HepG2 (cell line): Measurements from ENCODE around the gene DLG2.

Source experiments
- POLR2A ChIP-seq, 2 experiments: IDR thresholded peaks; 2 replicates each; pipeline ENCODE4 v1.6.1; 2011; ENCODE audit warnings: low read depth in 2 of 2, low read length in 2 of 2, mild to moderate bottlenecking in 1 of 2, moderate library complexity in 1 of 2; ENCODE audit not compliant: insufficient read depth in 1 of 2
- SRSF1 ChIP-seq: fragments of 200-400 bp; formaldehyde crosslinking; optimal IDR thresholded peaks from 2 replicates; pipeline ENCODE3; 2017; ENCODE audit warnings: mild to moderate bottlenecking, low read depth, low read length, moderate library complexity
- WIZ ChIP-seq: sonication (generic); formaldehyde crosslinking; IDR thresholded peaks from 2 replicates; pipeline ENCODE4 v1.5.1; 2020; ENCODE audit warnings: mild to moderate bottlenecking, missing genetic modification reagents
- TF ChIP-seq, protein P1 (sequence below): sonication (generic); formaldehyde crosslinking; IDR thresholded peaks from 2 replicates; pipeline ENCODE4 v1.5.0; 2020; ENCODE audit warnings: mild to moderate bottlenecking, missing genetic modification reagents, moderate library complexity

DNA sequence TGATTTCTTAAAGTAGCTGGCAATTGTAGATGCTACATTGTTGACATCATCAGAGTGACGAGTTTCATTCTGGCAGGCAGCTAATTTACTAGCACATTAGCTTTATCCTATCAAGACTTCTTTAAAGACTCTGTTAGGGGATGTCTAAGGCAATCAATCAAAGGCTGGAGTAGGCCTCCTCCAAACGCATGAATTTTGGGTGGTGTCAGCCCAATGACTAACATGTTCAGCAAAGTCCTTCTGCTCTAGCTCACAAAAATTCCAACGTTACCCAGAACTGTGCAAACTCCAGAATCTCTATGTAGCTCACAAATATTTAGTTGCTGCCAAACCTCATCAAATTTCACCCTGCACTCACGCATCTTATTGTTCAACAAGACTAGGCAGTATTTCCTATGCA lies 395.6 kb downstream of the DLG2 start:
- TF ChIP-seq SRSF1 = no peak
- TF ChIP-seq, protein P1, sequence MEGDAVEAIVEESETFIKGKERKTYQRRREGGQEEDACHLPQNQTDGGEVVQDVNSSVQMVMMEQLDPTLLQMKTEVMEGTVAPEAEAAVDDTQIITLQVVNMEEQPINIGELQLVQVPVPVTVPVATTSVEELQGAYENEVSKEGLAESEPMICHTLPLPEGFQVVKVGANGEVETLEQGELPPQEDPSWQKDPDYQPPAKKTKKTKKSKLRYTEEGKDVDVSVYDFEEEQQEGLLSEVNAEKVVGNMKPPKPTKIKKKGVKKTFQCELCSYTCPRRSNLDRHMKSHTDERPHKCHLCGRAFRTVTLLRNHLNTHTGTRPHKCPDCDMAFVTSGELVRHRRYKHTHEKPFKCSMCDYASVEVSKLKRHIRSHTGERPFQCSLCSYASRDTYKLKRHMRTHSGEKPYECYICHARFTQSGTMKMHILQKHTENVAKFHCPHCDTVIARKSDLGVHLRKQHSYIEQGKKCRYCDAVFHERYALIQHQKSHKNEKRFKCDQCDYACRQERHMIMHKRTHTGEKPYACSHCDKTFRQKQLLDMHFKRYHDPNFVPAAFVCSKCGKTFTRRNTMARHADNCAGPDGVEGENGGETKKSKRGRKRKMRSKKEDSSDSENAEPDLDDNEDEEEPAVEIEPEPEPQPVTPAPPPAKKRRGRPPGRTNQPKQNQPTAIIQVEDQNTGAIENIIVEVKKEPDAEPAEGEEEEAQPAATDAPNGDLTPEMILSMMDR = no peak
- TF ChIP-seq WIZ = no peak
- TF ChIP-seq POLR2A (IDR thresholded peaks at IDR 0.05; ENCODE audit: insufficient read depth in 1 of 2, low read depth in 2 of 2, low read length in 2 of 2) = no peak
